ENCODE measurements around the gene ADGRE3.

The ADGRE3 gene

GRCh38 chr19:14674764-14675163 is at the start of gene ADGRE3:
Gene ADGRE3, minus strand, starts transcription at chr19:14674844. Its CDS starts 74 bp downstream, at chr19:14674770.
- DNase-seq (ENCODE audit: low read depth): no peak

- no peak for DNase-seq (ENCODE audit: low read depth)
Measured at GRCh38 chr19:14722127-14722526, 47.5 kb upstream of the ADGRE3 start.

GRCh38 chr19:14719162-14719561 is 44.5 kb upstream of the ADGRE3 start:
- DNase-seq (ENCODE audit: low read depth): no peak

- no peak for DNase-seq (ENCODE audit: low read depth)
Measured at GRCh38 chr19:14718522-14719116, 44.0 kb upstream of the ADGRE3 start.

- DNase-seq (ENCODE audit: low read depth): no peak
Measured at GRCh38 chr19:14715841-14716240, 41.2 kb upstream of the ADGRE3 start.

GRCh38 chr19:14704450-14704849 is 29.8 kb upstream of the ADGRE3 start:
- DNase-seq (ENCODE audit: low read depth): no peak

- DNase-seq (ENCODE audit: low read depth): no peak
Measured at GRCh38 chr19:14703833-14704232, 29.2 kb upstream of the ADGRE3 start.

- DNase-seq (ENCODE audit: low read depth): no peak
Measured at GRCh38 chr19:14700711-14701375, 26.2 kb upstream of the ADGRE3 start.

GRCh38 chr19:14699641-14700040 is 25.0 kb upstream of the ADGRE3 start:
- DNase-seq (ENCODE audit: low read depth): no peak

GRCh38 chr19:14695471-14695870 is 20.8 kb upstream of the ADGRE3 start:
- no peak for DNase-seq (ENCODE audit: low read depth)

GRCh38 chr19:14694641-14695266 is 20.1 kb upstream of the ADGRE3 start:
- no peak for DNase-seq (ENCODE audit: low read depth)

- DNase-seq (ENCODE audit: low read depth): peak; percentile 81
Measured at GRCh38 chr19:14689598-14690503, 15.2 kb upstream of the ADGRE3 start, which contains the start of gene ZNF333. Gene ZNF333, plus strand, starts transcription at chr19:14690048. Its CDS starts 3,444 bp downstream, at chr19:14693492.

- DNase-seq (ENCODE audit: low read depth): no peak
Measured at GRCh38 chr19:14686411-14686810, 11.8 kb upstream of the ADGRE3 start.

- no peak for DNase-seq (ENCODE audit: low read depth)
Measured at GRCh38 chr19:14683439-14683838, 8.8 kb upstream of the ADGRE3 start.

GRCh38 chr19:14682084-14682483 is 7.4 kb upstream of the ADGRE3 start:
- DNase-seq (ENCODE audit: low read depth): no peak

- no peak for DNase-seq (ENCODE audit: low read depth)
Measured at GRCh38 chr19:14678199-14678598, 3.6 kb upstream of the ADGRE3 start.

- no peak for DNase-seq (ENCODE audit: low read depth)
Measured at GRCh38 chr19:14677464-14677863, 2.8 kb upstream of the ADGRE3 start.

GRCh38 chr19:14676762-14677161 is 2.1 kb upstream of the ADGRE3 start:
- no peak for DNase-seq (ENCODE audit: low read depth)

GRCh38 chr19:14673088-14673487 is 1.6 kb downstream of the ADGRE3 start:
- DNase-seq (ENCODE audit: low read depth): no peak

- DNase-seq (ENCODE audit: low read depth): no peak
Measured at GRCh38 chr19:14672188-14672872, 2.3 kb downstream of the ADGRE3 start.

GRCh38 chr19:14670408-14670807 is 4.2 kb downstream of the ADGRE3 start:
- no peak for DNase-seq (ENCODE audit: low read depth)

GRCh38 chr19:14669940-14670339 is 4.7 kb downstream of the ADGRE3 start:
- DNase-seq (ENCODE audit: low read depth): no peak

Measured in fibroblast of gingiva (primary cell).